ENCODE measurements around the gene BIRC2.

BIRC2 gene

DNA sequence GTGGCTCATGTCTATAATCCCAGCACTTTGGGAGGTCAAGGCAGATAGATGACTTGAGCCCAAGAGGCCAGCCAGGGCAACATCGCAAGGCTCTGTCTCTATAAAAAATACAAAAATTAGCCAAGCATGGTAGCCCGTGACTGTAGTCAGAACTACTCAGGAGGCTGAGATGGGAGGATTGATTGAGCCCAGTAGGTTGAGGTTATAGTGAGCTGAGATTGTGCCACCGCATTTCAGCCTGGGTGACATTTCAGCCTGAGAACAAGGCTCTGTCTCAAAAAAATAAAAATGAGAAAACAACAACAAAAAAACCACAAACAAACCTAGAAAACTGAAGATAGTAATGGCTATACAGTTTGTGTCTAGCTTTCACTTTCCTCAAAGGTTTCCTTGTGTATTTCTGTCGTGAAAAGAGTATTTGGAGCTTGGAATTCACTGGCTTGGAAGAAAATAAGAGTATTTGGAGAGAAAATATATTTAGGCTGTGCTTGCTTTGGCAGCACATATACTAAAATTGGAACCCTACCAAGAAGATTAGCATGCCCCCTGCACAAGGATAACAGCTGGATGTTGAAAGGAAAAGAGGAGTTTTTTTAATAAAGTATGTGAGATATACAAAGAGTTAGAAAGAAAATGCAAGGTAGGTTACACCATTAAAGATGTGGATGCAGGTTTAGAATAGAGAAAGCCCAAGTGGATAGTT, 33.6 kb upstream of the BIRC2 start:
- Histone ChIP-seq H3K9me3 (ENCODE audit: control insufficient read depth, insufficient read depth, low read length) (no peaks in the 10 kb centered on the region), H3K4me1 (ENCODE audit: control insufficient read depth, insufficient read depth, low read length) (0 out of 2 replicates have a peak, but pooled peaks cover 3% of the 10 kb centered on the region), H3K4me3 (ENCODE audit: low read depth, low read length) (no peak overlapping the region), H3K36me3 (ENCODE audit: control insufficient read depth, insufficient read depth, low read length) (no peaks in the 10 kb centered on the region), H3K9ac (ENCODE audit: low read depth, low read length) (no peak overlapping the region), H3K27ac (ENCODE audit: low read depth, low read length) (no peak overlapping the region), H3K27me3 (ENCODE audit: control insufficient read depth, insufficient read depth, low read length) (peaks cover 3% of the 10 kb centered on the region; the same call in 1 of the 2 replicates)

DNA sequence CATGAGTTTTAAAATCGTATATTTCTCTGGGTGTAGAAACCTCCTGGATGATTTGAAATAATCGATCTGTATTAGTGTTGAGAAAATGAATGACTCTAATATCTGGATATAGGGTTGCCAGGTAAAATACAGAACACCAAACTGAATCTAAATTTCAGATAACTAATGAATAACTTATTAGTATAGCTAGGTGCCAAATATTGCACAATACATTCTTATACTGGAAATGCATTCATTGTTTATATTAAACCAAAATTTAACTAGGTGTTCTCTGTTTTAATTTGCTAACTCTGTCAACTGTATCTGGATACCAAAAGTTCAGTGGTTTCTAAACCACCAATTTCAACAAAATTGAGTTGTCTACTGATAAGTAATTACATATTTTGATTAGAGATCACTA, 32.2 kb upstream of the BIRC2 start:
- Histone ChIP-seq H3K36me3 (ENCODE audit: control insufficient read depth, insufficient read depth, low read length) (no peaks in the 10 kb centered on the region), H3K27me3 (ENCODE audit: control insufficient read depth, insufficient read depth, low read length) (peaks cover 5% of the 10 kb centered on the region; the same call in 1 of the 2 replicates), H3K27ac (ENCODE audit: low read depth, low read length) (no peak overlapping the region), H3K9me3 (ENCODE audit: control insufficient read depth, insufficient read depth, low read length) (no peaks in the 10 kb centered on the region), H3K9ac (ENCODE audit: low read depth, low read length) (no peak overlapping the region), H3K4me1 (ENCODE audit: control insufficient read depth, insufficient read depth, low read length) (0 out of 2 replicates have a peak, but pooled peaks cover 3% of the 10 kb centered on the region), H3K4me3 (ENCODE audit: low read depth, low read length) (no peak overlapping the region)

DNA sequence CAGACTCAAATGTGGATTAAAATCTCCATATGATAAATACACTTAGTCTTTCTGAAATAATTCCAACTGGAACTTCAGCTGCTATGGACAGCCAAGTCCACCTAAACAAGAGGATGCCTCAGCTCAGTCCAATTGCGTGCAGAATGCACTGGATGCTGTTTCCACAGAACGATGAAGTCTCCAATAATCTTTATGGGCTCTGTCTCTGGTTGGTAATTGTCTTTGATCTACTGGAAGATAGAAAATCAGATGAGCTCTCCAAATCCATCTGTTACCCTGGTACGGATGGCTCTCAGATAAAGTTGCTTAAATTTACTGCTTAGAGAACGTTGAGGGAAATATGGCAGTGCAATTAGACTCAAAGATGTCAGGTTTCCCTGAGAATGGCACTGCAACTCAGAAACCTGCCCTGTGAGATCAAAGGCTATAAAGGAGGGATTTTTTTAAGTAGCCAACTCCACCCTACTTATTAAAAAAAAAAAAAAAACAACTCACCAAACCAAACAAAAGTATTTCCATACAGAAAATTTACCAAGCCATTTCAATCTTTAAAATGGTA, 30.6 kb upstream of the BIRC2 start:
- H3K36me3 ChIP-seq (ENCODE audit: control insufficient read depth, insufficient read depth, low read length) = no peaks in the 10 kb centered on the region
- peaks cover 5% of the 10 kb centered on the region; the same call in 1 of the 2 replicates for H3K27me3 ChIP-seq (ENCODE audit: control insufficient read depth, insufficient read depth, low read length)
- H3K9me3 ChIP-seq (ENCODE audit: control insufficient read depth, insufficient read depth, low read length) = no peaks in the 10 kb centered on the region
- H3K4me1 ChIP-seq (ENCODE audit: control insufficient read depth, insufficient read depth, low read length) = 0 out of 2 replicates have a peak, but pooled peaks cover 3% of the 10 kb centered on the region
- no peak overlapping the region for H3K27ac ChIP-seq (ENCODE audit: low read depth, low read length)
- H3K9ac ChIP-seq (ENCODE audit: low read depth, low read length) = no peak overlapping the region
- no peak overlapping the region for H3K4me3 ChIP-seq (ENCODE audit: low read depth, low read length)

DNA sequence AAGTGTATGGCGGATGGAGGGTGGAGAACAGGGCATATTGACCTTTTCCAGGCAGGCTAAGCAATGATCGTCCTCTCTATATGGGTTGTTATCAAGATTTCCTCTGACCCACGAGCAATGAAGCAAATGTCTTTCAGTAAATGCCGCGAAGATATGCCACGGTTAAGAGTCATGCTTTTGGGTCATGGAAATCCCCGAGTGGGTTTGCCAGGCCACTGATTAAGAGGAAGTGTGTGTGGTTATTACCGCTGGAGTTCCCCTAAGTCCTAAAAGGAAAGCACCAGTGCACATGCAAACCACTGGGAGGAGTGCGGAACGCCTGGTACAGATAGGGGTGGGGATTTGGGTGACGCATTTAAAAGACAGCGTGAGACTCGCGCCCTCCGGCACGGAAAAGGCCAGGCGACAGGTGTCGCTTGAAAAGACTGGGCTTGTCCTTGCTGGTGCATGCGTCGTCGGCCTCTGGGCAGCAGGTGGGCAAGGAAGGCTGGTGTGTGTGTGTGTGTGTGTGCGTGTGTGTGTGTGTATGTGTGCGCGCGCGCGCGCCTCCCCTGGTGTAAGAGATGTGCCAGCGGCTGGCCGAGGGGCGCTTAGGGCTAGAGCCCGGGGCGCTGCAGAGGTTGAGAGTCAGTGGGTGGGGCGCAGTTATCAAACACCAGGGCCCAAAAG, 29.8 kb upstream of the BIRC2 start, which contains the start of gene BIRC3:
BIRC3 (plus strand) TSS at position 386 of the 669 bp plus-strand sequence. CDS start 7,026 bp downstream, outside the sequence.
- peaks cover 5% of the 10 kb centered on the region; the same call in 1 of the 2 replicates for H3K27me3 ChIP-seq (ENCODE audit: control insufficient read depth, insufficient read depth, low read length)
- no peaks in the 10 kb centered on the region for H3K9me3 ChIP-seq (ENCODE audit: control insufficient read depth, insufficient read depth, low read length)
- H3K27ac ChIP-seq (ENCODE audit: low read depth, low read length) = no peak within 1 kb of the TSS
- H3K4me3 ChIP-seq (ENCODE audit: low read depth, low read length) = peak within 1 kb of the TSS; percentile 79
- no peaks in the 10 kb centered on the region for H3K36me3 ChIP-seq (ENCODE audit: control insufficient read depth, insufficient read depth, low read length)
- 0 out of 2 replicates have a peak, but pooled peaks cover 3% of the 10 kb centered on the region for H3K4me1 ChIP-seq (ENCODE audit: control insufficient read depth, insufficient read depth, low read length)
- no peak within 1 kb of the TSS for H3K9ac ChIP-seq (ENCODE audit: low read depth, low read length)

DNA sequence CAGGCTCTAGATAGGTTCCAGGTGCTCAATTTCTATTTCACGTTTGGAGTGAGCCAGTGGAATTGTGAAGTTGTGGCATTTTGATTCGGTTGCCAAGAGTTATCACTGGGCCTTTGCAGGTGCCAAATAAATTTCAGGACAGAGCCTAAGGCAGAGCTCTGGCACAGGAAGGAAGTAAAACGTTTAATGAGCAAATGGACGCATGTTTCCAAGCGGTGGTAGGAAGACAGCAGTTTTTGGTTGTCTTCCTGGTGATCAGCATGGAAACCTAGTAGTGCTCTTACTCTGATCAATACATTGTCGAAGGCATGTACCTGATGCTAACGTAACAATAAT, 29.3 kb upstream of the BIRC2 start:
- no peak overlapping the region for H3K9ac ChIP-seq (ENCODE audit: low read depth, low read length)

DNA sequence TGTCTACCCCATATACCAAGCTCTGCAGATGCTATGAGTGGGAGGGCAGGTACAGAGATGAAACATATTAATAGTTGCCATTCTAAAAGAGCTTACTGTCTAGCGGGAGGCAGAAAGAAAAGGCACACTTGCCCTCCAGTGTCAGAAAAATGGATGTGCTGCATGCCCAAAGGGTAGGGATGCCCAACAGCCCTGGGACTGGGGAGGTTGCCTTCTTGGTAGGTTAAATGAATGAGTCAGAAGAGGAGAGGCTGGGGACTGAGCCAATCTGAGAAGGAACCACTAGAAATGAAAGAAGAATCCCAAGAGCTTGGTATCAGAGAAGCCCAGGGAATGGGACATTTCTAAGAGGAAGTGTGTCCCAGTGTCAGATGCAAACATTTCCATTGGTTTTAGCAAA, 28.5 kb upstream of the BIRC2 start:
- no peaks in the 10 kb centered on the region for H3K36me3 ChIP-seq (ENCODE audit: control insufficient read depth, insufficient read depth, low read length)
- H3K4me3 ChIP-seq (ENCODE audit: low read depth, low read length) = no peak overlapping the region
- H3K27ac ChIP-seq (ENCODE audit: low read depth, low read length) = no peak overlapping the region
- peaks cover 5% of the 10 kb centered on the region; the same call in 1 of the 2 replicates for H3K27me3 ChIP-seq (ENCODE audit: control insufficient read depth, insufficient read depth, low read length)
- H3K9ac ChIP-seq (ENCODE audit: low read depth, low read length) = no peak overlapping the region
- 0 out of 2 replicates have a peak, but pooled peaks cover 3% of the 10 kb centered on the region for H3K4me1 ChIP-seq (ENCODE audit: control insufficient read depth, insufficient read depth, low read length)
- H3K9me3 ChIP-seq (ENCODE audit: control insufficient read depth, insufficient read depth, low read length) = no peaks in the 10 kb centered on the region

More for the DNA sequence above, 29.3 kb upstream of the BIRC2 start:
- Histone ChIP-seq H3K27ac (ENCODE audit: low read depth, low read length) (no peak overlapping the region), H3K9me3 (ENCODE audit: control insufficient read depth, insufficient read depth, low read length) (no peaks in the 10 kb centered on the region), H3K36me3 (ENCODE audit: control insufficient read depth, insufficient read depth, low read length) (no peaks in the 10 kb centered on the region), H3K4me3 (ENCODE audit: low read depth, low read length) (peak overlapping the region; percentile 79), H3K27me3 (ENCODE audit: control insufficient read depth, insufficient read depth, low read length) (peaks cover 5% of the 10 kb centered on the region; the same call in 1 of the 2 replicates), H3K4me1 (ENCODE audit: control insufficient read depth, insufficient read depth, low read length) (0 out of 2 replicates have a peak, but pooled peaks cover 3% of the 10 kb centered on the region)

DNA sequence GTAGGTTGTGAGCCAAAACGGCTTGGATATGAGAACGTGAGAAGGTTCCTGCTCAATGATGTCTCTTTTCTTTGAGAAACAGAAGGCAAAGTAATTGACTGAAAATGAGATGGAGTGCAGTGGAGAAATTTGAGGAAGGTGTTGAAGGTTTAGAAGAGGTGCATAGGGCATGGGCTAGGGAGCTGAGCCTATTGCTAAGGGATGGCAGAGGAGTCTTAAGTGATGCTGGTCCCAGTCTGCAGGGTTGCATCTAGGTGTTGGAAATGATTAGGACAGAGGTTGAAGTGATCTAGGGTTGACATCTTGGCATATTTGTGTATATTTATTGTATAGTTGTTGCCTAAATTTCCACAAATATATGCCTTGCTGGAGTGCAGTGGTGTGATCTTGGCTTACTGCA, 27.5 kb upstream of the BIRC2 start:
- H3K9ac ChIP-seq (ENCODE audit: low read depth, low read length) = no peak overlapping the region
- no peaks in the 10 kb centered on the region for H3K9me3 ChIP-seq (ENCODE audit: control insufficient read depth, insufficient read depth, low read length)
- no peak overlapping the region for H3K4me3 ChIP-seq (ENCODE audit: low read depth, low read length)
- peaks cover 5% of the 10 kb centered on the region; the same call in 1 of the 2 replicates for H3K27me3 ChIP-seq (ENCODE audit: control insufficient read depth, insufficient read depth, low read length)
- H3K36me3 ChIP-seq (ENCODE audit: control insufficient read depth, insufficient read depth, low read length) = no peaks in the 10 kb centered on the region
- no peak overlapping the region for H3K27ac ChIP-seq (ENCODE audit: low read depth, low read length)
- H3K4me1 ChIP-seq (ENCODE audit: control insufficient read depth, insufficient read depth, low read length) = 0 out of 2 replicates have a peak, but pooled peaks cover 3% of the 10 kb centered on the region

DNA sequence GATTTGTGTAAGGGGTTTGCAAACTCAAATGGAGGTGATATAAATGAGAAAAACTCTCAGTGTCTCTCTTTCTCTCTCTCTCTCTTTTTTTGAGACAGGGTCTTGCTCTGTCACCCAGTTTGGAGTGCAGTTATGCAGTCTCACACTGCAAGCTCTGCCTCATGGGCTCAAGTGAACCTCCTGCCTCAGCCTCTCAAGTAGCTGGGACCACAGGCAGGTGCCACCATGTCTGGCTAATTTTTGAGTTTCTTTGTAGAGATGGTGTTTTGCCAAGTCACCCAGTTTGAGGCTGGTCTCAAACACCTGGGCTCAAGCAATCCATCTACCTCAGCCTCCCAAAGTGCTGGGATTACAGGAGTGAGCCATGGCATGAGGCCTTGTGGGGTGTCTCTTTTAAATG, 26.8 kb upstream of the BIRC2 start:
- Histone ChIP-seq H3K36me3 (ENCODE audit: control insufficient read depth, insufficient read depth, low read length) (no peaks in the 10 kb centered on the region), H3K4me3 (ENCODE audit: low read depth, low read length) (no peak overlapping the region), H3K27me3 (ENCODE audit: control insufficient read depth, insufficient read depth, low read length) (peaks cover 5% of the 10 kb centered on the region; the same call in 1 of the 2 replicates), H3K27ac (ENCODE audit: low read depth, low read length) (no peak overlapping the region), H3K4me1 (ENCODE audit: control insufficient read depth, insufficient read depth, low read length) (0 out of 2 replicates have a peak, but pooled peaks cover 3% of the 10 kb centered on the region), H3K9ac (ENCODE audit: low read depth, low read length) (no peak overlapping the region), H3K9me3 (ENCODE audit: control insufficient read depth, insufficient read depth, low read length) (no peaks in the 10 kb centered on the region)

DNA sequence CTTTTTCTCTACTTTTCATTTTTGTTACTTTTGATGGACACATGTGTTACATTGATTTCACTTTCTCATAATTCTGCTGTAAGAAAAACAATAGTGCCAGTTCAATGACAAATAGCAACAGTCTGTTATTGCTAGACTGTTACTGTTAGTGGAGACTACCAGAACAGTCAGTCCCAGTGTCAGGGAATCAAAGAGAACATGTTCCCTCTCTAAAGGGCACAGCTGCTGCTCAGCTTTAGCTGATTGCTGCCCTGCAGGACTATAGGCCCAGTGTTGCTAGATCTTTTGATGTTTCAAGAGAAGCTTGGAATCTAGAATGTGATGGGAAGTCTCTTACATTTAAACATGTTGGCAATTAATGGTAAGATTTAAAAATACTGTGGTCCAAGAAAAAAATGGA, 26.3 kb upstream of the BIRC2 start:
- Histone ChIP-seq H3K27me3 (ENCODE audit: control insufficient read depth, insufficient read depth, low read length) (peaks cover 5% of the 10 kb centered on the region; the same call in 1 of the 2 replicates), H3K27ac (ENCODE audit: low read depth, low read length) (no peak overlapping the region), H3K9me3 (ENCODE audit: control insufficient read depth, insufficient read depth, low read length) (no peaks in the 10 kb centered on the region), H3K4me3 (ENCODE audit: low read depth, low read length) (no peak overlapping the region), H3K4me1 (ENCODE audit: control insufficient read depth, insufficient read depth, low read length) (0 out of 2 replicates have a peak, but pooled peaks cover 3% of the 10 kb centered on the region), H3K36me3 (ENCODE audit: control insufficient read depth, insufficient read depth, low read length) (no peaks in the 10 kb centered on the region), H3K9ac (ENCODE audit: low read depth, low read length) (no peak overlapping the region)

DNA sequence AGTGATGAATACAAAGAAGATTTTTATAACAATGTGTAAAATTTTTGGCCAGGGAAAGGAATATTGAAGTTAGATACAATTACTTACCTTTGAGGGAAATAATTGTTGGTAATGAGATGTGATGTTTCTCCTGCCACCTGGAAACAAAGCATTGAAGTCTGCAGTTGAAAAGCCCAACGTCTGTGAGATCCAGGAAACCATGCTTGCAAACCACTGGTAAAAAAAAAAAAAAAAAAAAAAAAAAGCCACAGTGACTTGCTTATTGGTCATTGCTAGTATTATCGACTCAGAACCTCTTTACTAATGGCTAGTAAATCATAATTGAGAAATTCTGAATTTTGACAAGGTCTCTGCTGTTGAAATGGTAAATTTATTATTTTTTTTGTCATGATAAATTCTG, 24.5 kb upstream of the BIRC2 start:
- H3K9ac ChIP-seq (ENCODE audit: low read depth, low read length) = no peak overlapping the region
- H3K27me3 ChIP-seq (ENCODE audit: control insufficient read depth, insufficient read depth, low read length) = peaks cover 5% of the 10 kb centered on the region; the same call in 1 of the 2 replicates
- H3K27ac ChIP-seq (ENCODE audit: low read depth, low read length) = no peak overlapping the region
- no peaks in the 10 kb centered on the region for H3K9me3 ChIP-seq (ENCODE audit: control insufficient read depth, insufficient read depth, low read length)
- H3K36me3 ChIP-seq (ENCODE audit: control insufficient read depth, insufficient read depth, low read length) = no peaks in the 10 kb centered on the region
- H3K4me1 ChIP-seq (ENCODE audit: control insufficient read depth, insufficient read depth, low read length) = no peaks in the 10 kb centered on the region
- no peak overlapping the region for H3K4me3 ChIP-seq (ENCODE audit: low read depth, low read length)

Measured in HUES48 (cell line).